ENCODE data around the gene IGSF11.

Gene IGSF11

DNA sequence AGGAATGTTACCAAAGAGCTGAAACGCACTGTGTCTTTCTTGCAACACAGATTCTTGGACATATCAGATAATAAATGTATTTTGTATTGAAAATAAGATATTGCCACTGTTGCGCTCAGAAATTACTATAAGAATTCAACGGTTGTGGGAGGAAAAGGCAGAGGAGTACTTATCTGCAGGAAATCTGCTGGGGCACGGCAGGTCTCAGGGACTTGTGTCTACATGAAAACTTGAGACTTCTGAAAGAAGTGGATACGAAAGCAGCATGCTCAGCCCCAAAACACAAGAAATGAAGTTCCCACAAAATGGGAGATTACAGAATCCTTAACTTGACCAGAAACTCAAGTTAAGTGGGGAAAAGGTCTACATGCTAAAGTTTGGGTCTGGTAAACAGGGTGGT, 86.5 kb downstream of the IGSF11 start:
- DNase-seq: no peak

DNA sequence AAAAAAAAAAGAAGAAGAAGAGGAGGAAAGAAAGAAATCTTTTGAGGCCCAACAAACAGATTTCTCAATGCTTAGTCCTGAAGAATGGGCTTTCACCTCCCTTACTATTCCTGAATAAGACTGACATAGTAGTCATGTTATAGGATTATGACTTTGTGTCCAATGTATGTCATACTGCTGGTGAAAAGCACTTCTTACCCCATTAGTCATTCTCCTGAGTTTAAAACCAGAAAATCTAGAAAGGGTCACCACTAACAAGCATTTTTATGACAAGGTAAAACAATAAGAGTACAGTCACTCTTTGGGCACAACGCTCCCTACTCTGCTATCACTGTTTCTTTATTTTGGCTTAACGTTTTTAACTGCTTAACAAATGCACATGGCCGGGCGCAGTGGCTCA, 88.2 kb downstream of the IGSF11 start:
- DNase-seq: no peak

DNA sequence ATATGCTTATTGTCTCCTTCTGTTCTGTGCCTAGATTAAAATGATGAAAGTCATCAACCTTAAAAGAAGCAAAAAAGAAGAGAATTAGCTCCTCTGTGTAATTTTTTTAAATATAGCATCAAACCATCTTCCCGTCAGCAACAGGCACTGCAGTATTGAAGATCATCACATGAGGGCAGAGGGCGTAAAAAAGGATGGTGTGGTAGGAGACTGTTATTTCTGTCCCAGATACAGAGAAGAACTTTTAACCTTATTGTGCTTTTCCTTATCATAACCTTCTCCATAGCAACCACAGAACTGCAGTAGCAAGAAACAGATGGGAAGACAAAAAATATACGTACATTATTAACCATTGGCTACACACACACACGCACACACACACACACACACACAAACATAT, 88.8 kb downstream of the IGSF11 start:
- no peak for DNase-seq

DNA sequence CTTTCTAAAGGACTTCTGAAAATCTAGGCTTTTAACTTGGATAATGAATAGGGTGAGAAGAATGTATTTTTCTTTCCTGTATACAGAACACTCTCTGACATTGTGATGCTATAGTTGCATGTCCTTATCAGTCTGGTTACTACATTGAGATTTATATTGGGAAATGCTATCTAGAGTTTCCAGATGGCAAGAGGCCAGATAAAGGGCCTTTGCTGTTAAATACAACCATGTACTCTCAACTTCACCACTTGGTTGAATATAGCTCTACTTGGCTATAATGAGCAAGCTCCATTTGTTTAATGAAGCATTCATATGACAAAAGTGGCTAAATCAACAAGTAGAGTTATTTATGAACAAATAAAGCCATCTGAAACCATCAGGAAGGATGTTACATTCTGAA, 91.0 kb downstream of the IGSF11 start:
- DNase-seq: no peak

DNA sequence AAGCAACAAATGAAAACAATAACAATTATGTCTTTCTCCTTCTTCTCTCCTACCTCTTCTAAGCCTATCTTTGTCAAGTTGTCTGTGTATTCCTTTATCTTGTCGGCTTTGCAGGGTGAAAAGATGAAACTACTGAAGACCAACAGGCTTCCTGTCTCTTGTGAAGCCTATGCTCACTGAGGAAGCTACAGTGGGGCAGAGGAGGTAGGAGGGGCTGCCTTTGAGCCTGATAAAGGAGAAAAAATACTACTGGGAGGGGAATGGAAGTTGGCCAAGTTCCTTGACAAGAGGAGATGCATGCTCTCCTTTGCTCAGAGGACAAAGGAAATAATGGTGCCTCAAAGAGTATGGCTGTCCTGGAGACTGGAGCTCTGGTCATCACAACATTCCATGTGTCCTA, 92.0 kb downstream of the IGSF11 start:
- DNase-seq: no peak

DNA sequence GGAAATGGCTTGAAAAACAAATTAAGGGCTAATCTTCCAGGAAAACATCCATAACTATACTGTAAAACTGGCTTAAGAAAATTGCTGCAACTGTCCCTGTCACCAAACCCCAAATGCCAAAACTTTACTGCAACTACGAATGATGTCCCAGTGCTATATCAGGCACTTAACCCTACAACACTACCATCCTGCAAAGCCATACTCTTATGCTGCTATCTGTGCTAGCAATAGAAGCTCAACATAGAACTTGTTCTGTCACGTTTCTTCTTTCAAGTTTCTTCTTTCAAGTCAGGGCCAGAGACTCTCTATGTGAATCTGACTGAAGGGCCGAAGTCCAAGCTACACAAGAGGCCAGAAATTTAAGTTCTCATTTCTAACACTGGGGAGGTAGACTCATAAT, 92.5 kb downstream of the IGSF11 start:
- no peak for DNase-seq

DNA sequence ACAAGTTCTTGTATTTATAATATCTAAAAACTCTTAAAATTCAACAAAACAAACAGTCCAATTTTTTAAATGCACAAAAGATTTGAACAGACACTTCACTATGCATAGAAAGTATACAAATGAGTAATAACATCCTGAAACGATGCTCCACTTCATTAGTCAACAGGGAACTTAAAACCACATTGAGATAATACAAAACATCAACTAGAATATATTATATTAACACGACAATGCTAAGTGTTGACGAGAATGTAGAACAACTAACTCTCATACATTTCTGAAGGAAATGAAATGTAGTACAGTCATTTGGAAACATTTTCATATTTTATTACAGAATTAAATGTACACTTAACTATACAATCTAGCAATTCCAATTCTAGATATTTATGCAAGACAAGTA, 93.4 kb downstream of the IGSF11 start:
- no peak for DNase-seq

DNA sequence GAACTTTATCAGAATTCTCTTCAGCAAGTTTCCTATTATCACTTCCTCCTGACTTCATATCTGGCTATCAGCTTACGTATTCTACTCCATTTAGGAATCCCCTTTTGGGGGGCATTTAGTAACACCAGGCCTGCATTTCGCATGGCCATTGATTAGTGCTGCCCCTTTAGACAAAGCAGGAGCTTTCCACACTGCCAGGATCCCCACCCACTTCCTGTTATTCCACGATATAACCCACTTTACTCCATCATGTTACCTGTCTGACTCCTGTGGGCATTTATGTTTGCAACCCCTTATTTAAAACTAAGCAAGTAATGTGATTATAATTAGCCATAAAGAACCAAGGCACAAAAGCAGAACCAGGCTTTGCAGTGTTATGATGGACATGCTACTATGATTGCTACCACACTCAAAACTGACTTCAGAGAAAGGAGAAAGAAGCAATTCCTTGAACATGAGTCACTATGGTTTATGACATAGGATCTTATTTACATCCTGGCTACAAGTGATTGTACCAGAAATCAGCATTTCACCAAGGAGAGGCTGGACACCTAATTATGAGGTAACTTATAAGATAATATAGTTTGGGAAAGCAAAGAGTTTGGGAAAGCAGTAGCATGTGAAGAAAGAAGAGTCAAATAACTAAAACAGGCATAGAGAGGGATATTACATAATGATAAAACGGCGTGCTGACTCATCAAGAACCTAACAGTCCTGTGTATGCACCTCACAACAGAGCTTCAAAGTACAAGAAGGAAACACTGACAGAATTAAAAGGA, 96.3 kb downstream of the IGSF11 start:
- DNase-seq: peak in 1 of 3 donors; percentile 5

DNA sequence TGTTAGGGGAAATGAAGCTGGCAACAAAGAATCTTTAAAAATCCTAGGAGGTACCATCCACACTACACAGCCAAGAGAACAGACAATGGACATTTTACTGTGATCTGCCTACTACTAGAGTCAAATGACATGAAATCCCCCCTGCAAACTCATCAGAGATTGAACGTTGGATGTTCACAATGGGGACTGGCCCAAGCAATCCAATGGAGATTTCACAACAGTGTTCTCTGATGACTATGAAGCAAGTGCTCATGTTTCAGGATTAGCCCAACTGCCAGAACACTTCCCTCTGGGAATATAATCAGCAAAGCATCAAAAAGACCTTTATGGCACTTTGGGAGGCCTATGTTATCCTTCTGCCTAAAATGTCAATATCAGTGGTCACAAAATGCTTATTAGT, 97.8 kb downstream of the IGSF11 start:
- no peak for DNase-seq

DNA sequence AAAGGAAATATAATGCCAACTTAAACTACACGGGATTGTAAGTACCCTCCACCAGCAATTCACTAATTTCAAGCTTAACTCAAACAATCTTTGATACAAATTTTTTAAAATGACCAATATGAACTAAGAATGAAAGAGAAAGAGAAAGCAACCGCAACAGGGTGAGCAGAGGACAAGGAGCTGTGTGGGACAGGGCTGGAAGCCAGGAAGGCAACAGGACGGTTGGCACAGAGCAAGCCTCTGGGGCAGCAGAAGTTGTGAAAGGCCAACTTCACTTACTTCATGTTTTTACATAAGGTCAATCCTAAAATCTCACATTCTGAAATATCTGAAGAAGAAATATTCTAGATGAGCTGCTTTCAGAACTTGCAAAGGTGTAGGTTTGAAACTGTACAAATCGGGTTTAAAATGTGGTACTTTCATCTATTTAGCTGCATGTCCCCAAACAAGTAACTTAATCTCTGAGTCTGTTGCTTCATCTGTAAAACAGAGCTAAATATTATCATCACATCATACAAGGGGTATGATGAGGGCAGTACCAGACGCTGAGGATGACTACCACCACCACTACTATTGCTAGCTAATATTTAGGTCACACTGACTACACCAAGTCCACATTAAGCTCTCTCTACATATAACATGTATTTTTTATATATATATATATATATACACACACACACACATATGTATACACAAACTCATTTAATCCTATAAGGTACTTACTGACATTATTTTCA, 101.7 kb downstream of the IGSF11 start:
- DNase-seq: peak in 1 of 3 donors; percentile 17

DNA sequence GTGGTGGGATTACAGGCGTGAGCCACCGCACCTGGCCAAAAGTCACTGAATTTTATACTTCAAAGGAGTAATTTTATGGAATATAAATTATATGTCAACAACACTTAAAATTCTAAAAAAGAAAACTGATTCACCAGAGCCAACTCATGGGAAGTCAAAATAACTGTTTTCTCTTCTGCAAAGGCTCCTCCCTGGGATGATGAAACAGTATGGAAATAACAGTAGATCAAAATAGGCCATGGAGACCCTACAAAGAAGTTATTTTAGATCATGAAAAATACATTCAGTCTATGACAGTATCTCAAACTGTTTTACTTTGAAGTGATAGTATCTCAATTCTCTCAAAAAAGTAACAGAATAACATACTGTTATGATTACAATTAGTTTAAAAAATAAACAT, 102.7 kb downstream of the IGSF11 start:
- DNase-seq: no peak

DNA sequence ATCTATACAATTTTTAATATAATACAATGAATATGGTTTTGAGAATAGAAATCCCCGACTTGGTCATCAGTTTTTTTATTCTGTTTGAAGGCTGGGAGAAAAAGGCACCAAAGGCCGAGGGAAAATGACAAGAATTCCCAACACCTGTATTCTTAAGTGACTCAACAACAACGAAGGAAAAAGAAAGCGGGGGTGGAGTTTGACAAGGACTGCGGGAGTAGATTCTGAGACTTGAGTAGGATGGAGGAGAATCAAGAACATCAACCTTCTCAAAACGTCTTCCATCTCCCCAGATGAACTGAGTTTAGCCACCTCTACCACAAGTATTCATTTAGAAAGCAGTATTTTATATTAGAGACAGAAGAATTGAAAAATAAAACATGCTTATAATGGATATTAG, 107.2 kb downstream of the IGSF11 start:
- no peak for DNase-seq

DNA sequence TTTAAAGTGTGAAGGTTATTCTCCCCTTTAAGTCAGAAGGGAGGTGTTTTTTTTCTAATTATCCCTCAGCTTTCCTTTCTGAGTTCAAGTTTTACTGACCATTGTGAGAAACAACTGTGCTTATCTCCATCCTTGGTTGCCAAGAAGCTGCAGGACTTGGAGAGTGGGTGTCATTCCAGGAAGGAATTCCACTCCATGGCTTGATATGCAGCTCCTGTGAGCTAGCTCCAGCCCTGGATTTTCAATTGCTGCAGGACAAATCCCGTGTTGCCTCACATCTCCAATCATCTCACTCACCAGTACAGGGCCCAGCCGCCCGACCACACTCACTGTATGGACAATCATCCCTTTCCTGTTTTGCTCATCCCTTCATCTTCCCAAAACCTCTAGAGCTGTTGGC, 122.5 kb downstream of the IGSF11 start:
- DNase-seq: no peak

DNA sequence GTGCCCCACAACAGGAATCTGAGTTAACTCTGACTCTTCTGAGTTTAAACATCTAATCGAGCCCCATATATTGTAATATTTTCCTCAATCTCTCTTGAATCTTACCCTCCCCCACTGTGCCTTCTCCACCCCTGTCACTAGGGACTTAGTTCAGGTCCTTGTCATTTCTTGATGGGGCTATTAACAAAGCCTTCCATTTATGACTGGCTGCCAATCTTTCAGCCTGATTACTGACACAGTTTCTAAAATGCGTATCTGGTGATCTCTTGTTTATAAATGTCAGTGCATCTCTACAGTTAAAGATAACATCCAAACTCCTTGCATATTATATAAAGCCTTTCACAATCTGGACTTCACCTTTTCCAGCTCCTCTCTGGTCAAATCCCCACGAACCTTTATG, 124.3 kb downstream of the IGSF11 start:
- DNase-seq: no peak

DNA sequence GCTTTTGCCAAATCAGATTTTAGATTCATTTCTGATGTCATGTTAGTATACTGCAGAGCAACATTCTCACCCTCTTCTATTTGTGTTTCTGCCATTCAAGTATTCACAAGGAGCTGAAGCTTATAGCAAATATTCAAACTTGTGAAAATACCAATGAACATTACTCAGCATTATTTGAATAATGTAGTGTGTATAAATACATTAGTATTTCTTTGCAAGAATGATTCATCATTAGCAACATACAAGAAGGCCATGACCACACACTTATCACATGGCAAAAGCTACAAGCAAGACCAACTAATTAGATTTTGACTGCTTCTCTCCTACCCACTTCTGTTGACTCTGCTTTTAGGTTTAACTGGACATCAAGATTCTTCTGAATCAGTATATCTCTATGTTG, 124.9 kb downstream of the IGSF11 start:
- no peak for DNase-seq

DNA sequence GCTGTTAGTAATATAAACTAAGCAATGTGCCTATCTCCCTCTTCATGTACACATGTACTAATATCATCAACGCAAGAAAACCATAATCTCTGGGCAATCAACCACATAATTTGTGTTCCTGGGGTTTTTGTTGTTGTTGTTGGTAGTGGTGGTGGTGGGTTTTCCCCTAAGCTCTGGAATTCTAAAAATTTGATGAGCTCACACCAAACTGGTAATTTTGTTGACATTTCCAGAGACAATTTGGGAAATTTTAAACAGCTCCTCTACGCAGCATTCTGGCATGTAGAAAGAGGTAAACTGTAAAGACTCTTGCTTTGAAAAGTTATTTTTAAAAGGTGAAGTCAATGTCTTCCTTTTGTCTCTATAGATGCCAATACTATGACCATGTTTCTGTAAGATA, 126.7 kb downstream of the IGSF11 start:
- no peak for DNase-seq

DNA sequence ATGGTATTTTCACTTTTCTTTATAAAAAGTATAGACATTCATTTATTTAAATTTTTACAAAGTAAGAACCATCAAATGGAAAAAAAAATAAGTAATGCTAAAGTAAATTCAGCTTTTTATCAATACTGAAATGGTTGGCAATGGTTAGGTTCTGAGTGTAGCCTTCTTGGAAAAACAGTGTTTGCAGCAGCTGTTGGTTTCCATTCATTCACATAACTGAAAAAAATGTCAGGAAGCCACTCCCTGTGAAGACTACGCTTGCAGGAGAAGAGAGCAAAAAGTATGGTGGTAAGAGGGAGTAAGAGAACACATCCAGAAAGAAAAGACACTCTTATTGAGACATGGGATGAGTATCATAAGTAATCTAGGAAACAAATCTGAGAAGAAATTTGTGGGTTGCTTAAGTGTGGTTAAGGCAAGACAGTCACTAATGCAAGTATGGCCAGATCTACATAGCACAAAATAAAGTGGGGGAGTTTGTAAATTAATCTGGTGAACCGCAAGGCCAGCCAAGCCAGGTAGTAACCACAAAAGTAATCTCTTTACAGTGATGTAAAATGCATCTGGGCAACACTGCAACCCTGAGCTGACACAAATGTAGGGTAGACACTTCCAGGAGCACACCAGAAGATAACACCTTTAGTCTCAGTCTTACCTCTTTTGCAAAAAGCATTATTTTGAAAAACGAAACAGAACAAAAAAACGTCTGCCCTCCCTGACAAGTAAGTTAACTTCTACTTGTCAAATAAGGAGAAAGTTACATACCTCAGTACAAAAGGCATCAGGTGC, 133.7 kb downstream of the IGSF11 start:
- DNase-seq: no peak

DNA sequence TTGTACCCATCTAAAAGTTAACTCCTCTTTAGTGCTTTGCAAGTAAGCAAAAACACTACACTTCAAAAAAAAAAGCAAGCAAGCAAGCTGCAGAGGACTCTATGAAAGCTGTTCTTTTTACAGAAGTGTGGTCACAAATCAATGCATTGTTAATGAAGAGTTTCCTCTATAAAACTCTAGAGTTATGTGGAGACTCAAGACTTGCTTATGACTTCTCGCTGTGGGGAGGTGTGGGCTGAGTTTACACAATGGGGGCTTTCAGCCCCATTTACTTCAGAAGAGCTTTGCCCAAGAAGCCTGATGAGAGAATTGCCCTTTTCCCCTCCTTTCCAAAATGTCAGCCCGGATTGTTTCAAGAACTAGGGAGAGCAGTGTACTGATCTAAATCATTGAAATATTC, 144.4 kb downstream of the IGSF11 start:
- DNase-seq: no peak

DNA sequence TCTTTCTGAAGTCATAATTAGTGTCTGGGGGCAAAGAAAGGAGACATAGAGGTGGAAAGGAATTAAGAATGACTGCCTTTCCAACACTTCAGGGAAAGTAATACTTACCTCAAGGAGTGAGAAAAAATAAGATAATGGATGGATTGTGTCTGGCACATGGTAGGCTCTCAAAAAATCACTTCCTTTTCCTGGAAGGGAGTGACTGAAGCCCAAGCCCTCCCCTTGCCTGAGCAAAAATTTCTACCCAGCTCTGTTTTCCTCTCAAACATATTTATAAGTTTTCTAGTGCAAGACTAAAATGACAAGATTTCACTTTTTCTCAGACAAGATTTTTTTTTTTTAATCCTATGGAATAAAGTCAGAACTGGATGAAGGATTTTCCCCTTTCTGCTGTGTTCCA, 145.0 kb downstream of the IGSF11 start:
- no peak for DNase-seq

DNA sequence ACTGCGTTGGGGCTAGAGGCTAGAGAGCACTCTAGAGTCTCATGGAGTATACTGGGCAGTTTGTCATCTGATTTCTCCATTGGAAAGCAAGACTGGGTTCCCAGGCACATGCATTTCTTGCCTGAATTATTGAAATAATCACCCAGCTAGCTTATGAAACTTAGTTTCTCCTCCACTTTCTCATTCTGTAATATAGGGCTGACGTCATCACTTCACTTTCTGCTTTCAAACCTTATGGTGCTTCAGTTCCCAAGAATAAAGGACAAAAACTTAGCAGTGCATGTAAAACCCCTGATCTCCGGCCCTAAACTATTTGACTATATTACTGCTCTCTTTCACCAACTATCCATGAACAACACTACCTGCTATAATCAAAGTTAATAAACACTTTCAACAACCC, 147.9 kb downstream of the IGSF11 start:
- DNase-seq: no peak

DNA sequence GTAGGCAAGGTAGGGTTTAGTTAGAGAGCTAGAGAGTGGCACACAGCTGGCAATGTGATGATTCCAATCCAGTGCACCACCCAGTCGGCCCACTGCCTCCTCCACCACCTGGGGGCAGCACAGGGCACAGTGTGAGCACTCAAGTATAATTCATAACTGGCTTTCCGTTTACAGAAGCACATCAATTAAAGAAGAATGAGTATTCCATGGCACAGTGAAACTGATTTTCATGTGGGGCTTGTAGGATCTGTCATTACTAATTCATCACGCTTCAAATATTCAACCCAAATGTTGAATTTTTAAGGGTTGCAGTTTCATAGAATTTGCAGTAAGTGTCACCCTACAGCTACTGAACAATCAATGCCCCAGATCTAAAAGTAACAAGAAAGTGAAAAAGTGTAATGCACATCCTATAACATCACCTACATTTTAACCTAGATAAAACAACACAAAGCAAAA, 149.9 kb downstream of the IGSF11 start:
- DNase-seq: peak; percentile 53 to 83 (median 67)

DNA sequence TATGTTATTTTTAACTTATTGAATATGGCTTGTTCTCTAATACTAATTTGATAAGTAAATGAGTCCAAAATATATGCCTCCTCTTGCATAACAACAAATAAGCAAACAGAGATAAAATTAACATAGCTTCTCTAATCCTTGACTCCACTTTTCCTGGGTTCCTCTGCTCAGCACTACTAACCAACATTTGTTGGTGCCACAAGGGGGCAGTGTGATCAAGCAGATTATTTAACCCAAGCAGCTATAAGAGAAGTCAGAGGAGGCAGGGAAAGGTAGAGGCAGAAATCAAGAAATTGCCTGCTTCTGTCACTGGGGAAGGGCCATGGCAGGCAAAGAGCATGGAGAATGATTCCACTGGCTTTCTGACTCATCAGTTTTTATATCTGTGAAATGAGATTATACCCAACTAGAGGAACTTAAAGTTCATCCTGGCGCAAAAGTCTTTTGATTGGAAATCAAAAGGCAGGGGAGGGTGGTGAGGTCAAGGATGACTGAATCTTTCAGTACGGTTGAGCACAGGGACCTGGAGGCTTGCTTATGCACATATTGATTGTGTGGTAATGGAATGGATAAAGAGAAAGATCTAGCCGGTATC, 152.2 kb downstream of the IGSF11 start:
- DNase-seq: peak; percentile 61 to 78 (median 71)

DNA sequence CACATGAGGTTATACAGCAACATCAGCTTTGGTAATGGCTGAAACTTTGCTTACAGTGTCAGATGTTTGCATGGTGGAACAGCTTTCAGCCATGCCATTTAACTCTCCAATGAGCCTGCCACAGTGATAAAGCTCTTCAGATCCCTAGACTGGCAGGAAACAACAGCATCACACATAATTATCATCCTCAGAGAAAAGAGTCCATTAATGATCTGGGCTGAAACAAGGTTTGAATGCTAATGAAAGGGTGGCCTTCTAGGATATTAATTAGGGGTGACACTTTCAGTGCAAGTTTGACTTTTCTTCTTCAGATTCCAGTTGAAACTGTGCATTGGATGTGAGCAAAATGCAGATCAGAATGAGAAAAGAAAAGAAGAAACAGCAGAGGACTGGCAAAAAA, 166.6 kb downstream of the IGSF11 start:
- no peak for DNase-seq

Measured in suppressor macrophage treated with lipopolysaccharide for 1 hour (primary cell).